HT-29 (cell line): ENCODE results near the gene WNT7B. TPM values are rescaled to one million over a fixed set of nuclear protein-coding genes. Genes with fewer than 3 reads are reported as not detected.

Source experiments
- DNase-seq: peaks from one replicate; pipeline ENCODE4 v3.0.0-alpha.2; 2015; ENCODE audit warnings: low spot score
- total RNA-seq: library from RNA; depleted of rRNA; stranded (reverse); fragments of >200 nt; shearing (Covaris generic); gene quantifications from 2 replicates; pipeline ENCODE4 v1.2.3, GENCODE V29; 2014

Gene WNT7B
- total RNA-seq, 1 experiment from 2014 or later, result 31.4 TPM

- DNase-seq, result no peak
These were observed 66.0 kb downstream of the WNT7B start for GRCh38 chr22:45910928-45911467.

GRCh38 chr22:45908961-45909360, 68.0 kb downstream of the WNT7B start:
- no peak for DNase-seq

GRCh38 chr22:45907996-45908395, 69.0 kb downstream of the WNT7B start:
- DNase-seq, result no peak

- no peak for DNase-seq
These were observed 69.6 kb downstream of the WNT7B start for GRCh38 chr22:45907378-45907777.

DNA sequence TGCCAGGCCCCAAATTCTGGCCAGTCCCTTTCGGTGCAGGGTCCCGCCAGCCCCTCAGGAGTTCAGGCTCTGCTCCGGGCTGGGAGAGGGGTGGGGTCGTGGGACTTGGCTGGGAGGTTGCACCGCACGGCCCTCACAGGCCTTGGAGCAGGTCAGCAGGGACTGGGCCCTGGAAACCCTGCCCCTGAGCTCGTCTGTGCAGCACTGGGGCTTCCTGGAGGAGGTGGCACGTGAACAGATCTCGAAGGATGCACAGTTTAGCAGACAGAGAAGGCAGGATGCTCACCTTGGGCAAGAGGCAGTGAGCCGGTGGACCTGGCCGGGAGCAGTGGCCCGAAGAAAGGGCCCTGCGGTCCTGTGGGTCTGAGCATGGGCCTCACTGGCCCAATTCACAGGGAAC, 70.0 kb downstream of the WNT7B start:
- DNase-seq, result no peak

- no peak for DNase-seq
These were observed 70.8 kb downstream of the WNT7B start for GRCh38 chr22:45905924-45906865.

DNA sequence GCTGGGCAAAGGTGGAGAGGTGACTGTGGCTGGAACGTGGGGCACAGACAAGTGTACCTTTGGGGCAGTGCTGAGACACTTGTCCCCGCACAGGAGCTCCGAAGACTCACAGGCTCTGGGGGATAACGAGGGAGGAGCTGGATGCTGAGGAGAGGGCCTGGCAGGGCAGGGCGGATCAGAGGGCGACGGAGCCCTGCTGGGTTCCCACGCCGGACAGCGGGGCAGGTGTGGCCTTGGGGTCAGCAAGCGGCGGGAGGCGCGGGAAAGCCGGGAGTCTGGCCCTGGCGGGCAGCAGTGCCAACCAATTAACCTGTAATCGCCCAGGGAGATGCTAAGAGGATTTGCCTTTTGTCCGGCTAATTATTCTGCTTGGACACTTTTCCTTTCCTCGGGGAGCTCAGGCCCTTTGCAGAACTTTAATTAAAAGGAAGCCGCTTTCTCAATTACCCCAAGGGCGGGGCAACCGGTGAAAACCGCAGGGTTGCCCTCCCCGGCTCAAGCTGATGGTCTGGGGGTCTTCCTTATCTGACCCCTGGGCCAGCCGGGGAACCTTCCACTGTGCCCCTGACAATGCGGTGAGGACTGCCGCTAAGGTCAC, 71.5 kb downstream of the WNT7B start:
- no peak for DNase-seq

DNA sequence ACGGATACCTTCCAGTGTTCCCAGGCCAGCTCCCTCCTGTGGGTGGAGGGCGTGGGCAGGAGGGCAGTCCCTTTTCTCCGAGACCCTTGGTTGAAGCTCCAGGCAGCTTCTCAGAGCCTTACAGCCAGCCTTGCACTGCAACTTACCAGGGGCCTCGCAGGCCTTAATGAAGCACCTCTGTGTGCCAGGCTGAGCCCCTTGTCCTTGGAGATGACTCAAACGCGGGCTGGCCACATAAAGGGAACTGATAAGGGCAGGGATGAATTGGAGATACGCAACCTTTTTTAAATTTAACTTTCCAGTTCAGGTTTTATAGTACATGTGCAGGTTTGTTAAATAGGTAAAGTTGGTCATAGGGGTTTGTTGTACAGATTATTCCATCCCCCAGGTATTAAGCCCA, 72.7 kb downstream of the WNT7B start:
- no peak for DNase-seq

DNA sequence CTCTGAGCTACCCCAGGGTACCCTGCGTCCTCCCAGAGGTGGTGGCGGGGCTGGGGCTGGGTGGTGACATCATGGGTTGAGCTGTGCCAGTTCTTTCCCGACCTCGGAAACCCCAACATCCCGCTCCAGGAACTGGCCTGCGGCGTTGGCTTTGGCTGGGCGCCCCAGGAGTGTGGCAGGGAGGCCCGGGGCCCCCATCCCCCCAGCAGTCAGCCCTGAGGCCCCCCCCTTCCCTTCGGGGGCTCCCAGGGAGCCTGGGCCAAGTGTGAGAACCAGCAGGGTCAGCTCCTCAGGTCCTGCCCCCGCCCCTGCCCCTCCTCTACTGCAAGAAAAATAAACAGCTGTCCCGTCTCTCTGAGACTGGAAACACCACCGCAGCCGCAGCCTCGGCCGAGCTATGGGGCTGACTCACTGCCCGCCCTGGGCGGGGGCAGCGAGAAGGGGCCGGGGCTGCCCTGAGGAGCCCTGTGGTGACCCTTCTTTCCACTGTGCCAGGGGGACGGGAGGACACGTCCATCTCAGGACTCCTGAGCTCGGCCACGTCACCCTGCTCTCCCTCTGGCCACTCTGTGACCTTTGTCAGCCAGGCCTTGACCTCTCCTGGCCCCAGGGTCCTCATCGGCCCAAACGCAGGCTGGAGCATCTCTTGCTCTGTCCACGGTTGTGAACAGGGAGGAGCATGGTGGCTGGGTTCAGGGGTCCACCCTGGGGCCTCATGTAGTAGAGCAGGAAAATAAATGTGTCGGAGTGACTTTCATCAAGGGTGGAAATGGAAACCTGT, 73.4 kb downstream of the WNT7B start:
- no peak for DNase-seq

DNA sequence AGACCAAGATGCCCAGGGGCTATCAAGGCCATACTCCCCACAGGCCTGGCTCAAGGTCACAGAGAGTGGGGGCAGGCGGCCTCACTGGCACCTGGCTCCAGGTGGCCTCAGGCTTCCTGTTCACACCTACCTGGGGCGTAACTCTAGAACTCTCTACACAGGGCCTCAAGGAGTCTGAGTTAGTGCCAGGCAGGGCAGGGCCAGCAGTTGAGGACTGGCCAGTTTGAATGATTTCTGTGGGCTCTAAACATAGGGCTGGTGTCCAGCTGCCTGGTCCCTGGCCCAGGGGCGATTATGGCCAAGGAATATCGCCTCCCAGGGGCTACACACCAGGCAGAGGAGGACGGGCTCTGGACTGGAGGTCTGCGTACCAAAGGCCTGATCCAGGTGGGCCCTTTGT, 79.2 kb downstream of the WNT7B start:
- no peak for DNase-seq

GRCh38 chr22:45896964-45897538, 79.9 kb downstream of the WNT7B start:
- no peak for DNase-seq

- DNase-seq, result peak; percentile 80
These were observed 80.6 kb downstream of the WNT7B start for GRCh38 chr22:45896153-45896951.

GRCh38 chr22:45895436-45896152, 81.4 kb downstream of the WNT7B start:
- DNase-seq, result no peak

DNA sequence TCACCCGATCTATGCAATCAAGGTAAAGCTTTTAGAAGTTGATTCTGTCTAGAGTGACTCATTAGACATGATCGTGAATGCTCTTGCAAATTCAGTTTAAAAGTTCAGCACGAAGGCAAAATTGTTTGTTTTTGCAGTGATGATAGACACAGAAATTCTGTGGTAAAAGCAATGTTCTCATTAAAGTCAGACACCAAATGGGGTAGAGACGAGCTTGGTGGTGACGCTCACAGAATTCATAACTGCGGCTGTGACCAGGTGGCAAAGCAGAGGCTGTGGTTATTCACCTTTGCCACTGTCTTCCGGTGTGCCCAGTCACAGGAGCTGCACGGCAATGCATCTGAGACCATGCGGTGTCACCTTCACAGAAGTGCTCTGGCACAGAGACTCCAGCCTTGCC, 83.4 kb downstream of the WNT7B start:
- DNase-seq, result no peak

- DNase-seq, result no peak
These were observed 84.1 kb downstream of the WNT7B start for GRCh38 chr22:45892681-45893461.

DNA sequence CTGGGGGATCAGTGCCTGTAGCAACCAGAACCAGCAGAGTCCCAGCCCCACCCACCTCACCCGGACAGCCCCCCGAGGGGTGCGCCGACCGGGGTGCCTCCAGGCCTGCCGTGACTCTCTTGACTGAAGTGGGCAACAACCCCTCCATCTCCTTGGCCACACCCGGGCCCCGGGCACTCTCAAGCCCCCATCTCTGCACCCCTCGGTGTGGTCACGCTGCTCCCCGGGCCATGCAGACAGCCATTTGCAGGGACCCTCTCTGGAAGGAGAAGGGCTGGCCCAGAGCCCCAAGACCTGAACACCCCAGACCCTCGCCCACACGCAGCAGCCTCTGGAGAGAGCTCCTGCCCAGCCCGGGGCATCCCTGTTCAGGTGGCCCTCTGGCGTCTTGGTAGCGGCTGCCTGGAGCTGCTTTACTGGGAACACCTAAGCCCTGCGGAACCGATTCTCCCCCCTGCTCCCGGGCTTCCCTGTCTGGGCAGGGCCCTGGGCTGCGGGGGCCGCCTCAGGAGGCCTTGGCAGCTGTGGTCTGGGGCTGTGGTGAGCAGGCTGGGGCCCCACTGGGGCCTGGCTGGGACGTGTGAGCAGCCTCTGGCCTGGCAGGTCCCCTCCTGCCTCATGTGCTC, 84.9 kb downstream of the WNT7B start:
- no peak for DNase-seq

- DNase-seq, result no peak
These were observed 85.4 kb downstream of the WNT7B start for GRCh38 chr22:45891471-45891995.

DNA sequence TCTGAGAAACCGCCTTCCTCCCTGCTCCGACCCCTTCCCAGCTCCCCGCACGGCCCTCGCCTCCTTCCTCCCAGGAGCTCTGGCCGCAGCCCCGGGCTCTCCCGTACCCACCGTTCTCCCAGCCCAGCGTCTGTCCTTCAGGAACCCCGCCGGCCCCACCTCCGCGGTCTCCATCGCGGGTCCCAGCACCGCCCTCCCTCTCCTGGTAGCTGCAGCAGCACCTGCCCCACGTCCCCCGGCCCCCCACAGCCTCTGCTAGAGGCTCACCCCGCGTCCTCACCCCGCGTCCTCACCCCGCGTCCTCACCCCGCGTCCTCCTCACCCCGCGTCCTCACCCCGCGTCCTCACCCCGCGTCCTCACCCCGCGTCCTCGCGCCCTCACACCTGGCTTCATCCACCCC, 85.9 kb downstream of the WNT7B start:
- DNase-seq, result no peak

- no peak for DNase-seq
These were observed 86.7 kb downstream of the WNT7B start for GRCh38 chr22:45890351-45890635.
